Measurements from ENCODE around the gene PARD6A.

Gene PARD6A

GRCh38 chr16:67654403-67654911 lies 6.3 kb upstream of the PARD6A start:
- no peak for DNase-seq

GRCh38 chr16:67655363-67655762 lies 5.4 kb upstream of the PARD6A start:
- DNase-seq: no peak

GRCh38 chr16:67656344-67657016 lies 4.3 kb upstream of the PARD6A start:
- DNase-seq: no peak

- no peak for DNase-seq
Measured at GRCh38 chr16:67657017-67657608, 3.6 kb upstream of the PARD6A start.

GRCh38 chr16:67657751-67658518 lies 2.8 kb upstream of the PARD6A start:
- no peak for DNase-seq

GRCh38 chr16:67658849-67659674 lies 1.7 kb upstream of the PARD6A start:
- no peak for DNase-seq

- DNase-seq: peak; percentile 89
Measured at GRCh38 chr16:67659675-67660563, 841 bp upstream of the PARD6A start, which contains the start of gene ACD. Gene ACD (minus strand): TSS chr16:67660260. CDS start chr16:67660220, 40 bp downstream.

GRCh38 chr16:67661101-67661761 lies 471 bp downstream of the PARD6A start:
- DNase-seq: peak; percentile 30

- DNase-seq: no peak
Measured at GRCh38 chr16:67661886-67662652, 1.3 kb downstream of the PARD6A start.

GRCh38 chr16:67662653-67663010 lies 1.9 kb downstream of the PARD6A start:
- DNase-seq: no peak

- no peak for DNase-seq
Measured at GRCh38 chr16:67663151-67663876, 2.6 kb downstream of the PARD6A start.

- no peak for DNase-seq
Measured at GRCh38 chr16:67663877-67664222, 3.1 kb downstream of the PARD6A start.

- DNase-seq: no peak
Measured at GRCh38 chr16:67664258-67664657, 3.5 kb downstream of the PARD6A start.

- DNase-seq: no peak
Measured at GRCh38 chr16:67664871-67665270, 4.1 kb downstream of the PARD6A start.

GRCh38 chr16:67665598-67665997 lies 4.8 kb downstream of the PARD6A start:
- no peak for DNase-seq

- DNase-seq: no peak
Measured at GRCh38 chr16:67666032-67666551, 5.3 kb downstream of the PARD6A start.

GRCh38 chr16:67666559-67667452 lies 6.0 kb downstream of the PARD6A start, which contains the start of the genes C16orf86 and ENKD1:
Gene C16orf86 (plus strand): TSS chr16:67666814. CDS start chr16:67666971, 157 bp downstream.
Gene ENKD1 (minus strand): TSS chr16:67666750. CDS start chr16:67666442, 308 bp downstream.
- DNase-seq: peak; percentile 77

- DNase-seq: no peak
Measured at GRCh38 chr16:67667453-67667816, 6.7 kb downstream of the PARD6A start.
